GM23338 (cell line): ENCODE results near the gene IFI6. TPM values are rescaled to one million over a fixed set of nuclear protein-coding genes. Genes with fewer than 3 reads are reported as not detected.

ENCODE experiments used
- ATAC-seq: fragments of 200-7000 bp; cut with Tn5 transposase; 3 replicates; pipeline ENCODE4 v1.9.1; 2020
- DNase-seq: peaks from one replicate; pipeline ENCODE4 v3.0.0-alpha.2; 2015; ENCODE audit warnings: low spot score
- H2AFZ ChIP-seq: fragments of 200-600 bp; sonication (generic); 2 replicates; pipeline ENCODE4 v1.8.0; 2016; ENCODE audit warnings: antibody characterized with exemption, mild to moderate bottlenecking, moderate library complexity
- H3F3A ChIP-seq: fragments of 200-600 bp; sonication (generic); replicated peaks from 2 replicates; pipeline ENCODE4 v1.8.0; 2017; ENCODE audit warnings: antibody characterized with exemption, mixed run types, low read depth
- H3K27ac ChIP-seq: fragments of 200-600 bp; sonication (generic); 2 replicates; pipeline ENCODE4 v1.6.1; 2016; ENCODE audit warnings: low read depth
- H3K27me3 ChIP-seq: fragments of 200-600 bp; sonication (generic); 2 replicates; pipeline ENCODE4 v1.8.0; 2016; ENCODE audit warnings: mild to moderate bottlenecking, mixed run types, moderate library complexity; ENCODE audit not compliant: insufficient read depth
- H3K36me3 ChIP-seq: fragments of 200-600 bp; sonication (generic); 2 replicates; pipeline ENCODE4 v1.8.0; 2016; ENCODE audit warnings: mild to moderate bottlenecking; ENCODE audit not compliant: insufficient read depth
- H3K4me1 ChIP-seq: fragments of 200-600 bp; sonication (generic); 2 replicates; pipeline ENCODE4 v1.8.0; 2016; ENCODE audit warnings: mild to moderate bottlenecking, moderate library complexity; ENCODE audit not compliant: insufficient read depth
- H3K4me2 ChIP-seq: fragments of 200-600 bp; sonication (generic); 2 replicates; pipeline ENCODE4 v1.7.1; 2017; ENCODE audit warnings: mixed run types
- H3K4me3 ChIP-seq: fragments of 200-600 bp; sonication (generic); 2 replicates; pipeline ENCODE4 v1.6.1; 2016; ENCODE audit warnings: mixed run types
- H3K79me2 ChIP-seq: fragments of 200-600 bp; sonication (generic); replicated peaks from 2 replicates; pipeline ENCODE4 v1.8.0; 2017; ENCODE audit warnings: mild to moderate bottlenecking; ENCODE audit not compliant: insufficient read depth
- H3K9me2 ChIP-seq: fragments of 200-600 bp; sonication (generic); 2 replicates; pipeline ENCODE4 v1.8.0; 2017; ENCODE audit not compliant: insufficient read depth
- H4K20me1 ChIP-seq: fragments of 200-600 bp; sonication (generic); replicated peaks from 2 replicates; pipeline ENCODE4 v1.8.0; 2017; ENCODE audit warnings: mild to moderate bottlenecking; ENCODE audit not compliant: insufficient read depth
- H3K27ac Mint-ChIP-seq: 2 replicates; pipeline ENCODE4 v1.8.0; 2020; ENCODE audit warnings: inconsistent platforms, mild to moderate bottlenecking, moderate library complexity, mixed read lengths
- H3K27me3 Mint-ChIP-seq: 3 replicates; pipeline ENCODE4 v1.8.0; 2022; ENCODE audit warnings: low read depth, mild to moderate bottlenecking, moderate library complexity, mixed read lengths, inconsistent platforms; ENCODE audit not compliant: insufficient read depth, poor library complexity
- H3K36me3 Mint-ChIP-seq: 3 replicates; pipeline ENCODE4 v1.8.0; 2021; ENCODE audit warnings: low read depth, mild to moderate bottlenecking, inconsistent platforms, moderate library complexity, mixed read lengths
- H3K4me1 Mint-ChIP-seq: 3 replicates; pipeline ENCODE4 v1.8.0; 2020; ENCODE audit warnings: mild to moderate bottlenecking, inconsistent platforms, mixed read lengths
- H3K4me3 Mint-ChIP-seq: 3 replicates; pipeline ENCODE4 v1.8.0; 2021; ENCODE audit warnings: moderate library complexity, mild to moderate bottlenecking, inconsistent platforms, mixed read lengths
- H3K9me3 Mint-ChIP-seq: 3 replicates; pipeline ENCODE4 v1.8.0; 2020; ENCODE audit warnings: moderate library complexity, mild to moderate bottlenecking, inconsistent platforms, mixed read lengths
- CREB1 ChIP-seq: fragments of 250-450 bp; sonication (Bioruptor Pico); IDR thresholded peaks from 2 replicates; pipeline ENCODE4 v1.5.0; 2020; ENCODE audit warnings: low read depth, mild to moderate bottlenecking, moderate library complexity
- EZH2 ChIP-seq: fragments of 200-600 bp; sonication (generic); IDR thresholded peaks from one replicate; pipeline ENCODE4 v1.8.0; 2017; ENCODE audit warnings: antibody characterized with exemption, mild to moderate bottlenecking, low read depth; ENCODE audit not compliant: unreplicated experiment
- EZH2phosphoT487 ChIP-seq: fragments of 200-600 bp; sonication (generic); IDR thresholded peaks from one replicate; pipeline ENCODE4 v1.8.1; 2018; ENCODE audit warnings: antibody characterized with exemption; ENCODE audit not compliant: unreplicated experiment
- JUNB ChIP-seq: IDR thresholded peaks from one replicate; pipeline ENCODE4 v1.6.1; 2016; ENCODE audit warnings: antibody characterized with exemption; ENCODE audit not compliant: unreplicated experiment
- NANOG ChIP-seq: IDR thresholded peaks from 2 replicates; pipeline ENCODE4 v1.6.1; 2016; ENCODE audit warnings: antibody characterized with exemption, borderline replicate concordance
- POLR2AphosphoS5 ChIP-seq: IDR thresholded peaks from 2 replicates; pipeline ENCODE4 v1.6.1; 2016; ENCODE audit warnings: antibody characterized with exemption, low read depth
- STAT1 ChIP-seq: IDR thresholded peaks from one replicate; pipeline ENCODE4 v1.6.1; 2016; ENCODE audit warnings: antibody characterized with exemption; ENCODE audit not compliant: unreplicated experiment
- ZNF114 ChIP-seq: fragments of 250-450 bp; sonication (Bioruptor Pico); IDR thresholded peaks from 2 replicates; pipeline ENCODE4 v1.5.0; 2020; ENCODE audit warnings: mild to moderate bottlenecking, moderate library complexity
- ZNF331 ChIP-seq: fragments of 250-450 bp; sonication (Bioruptor Pico); IDR thresholded peaks from 2 replicates; pipeline ENCODE4 v1.5.0; 2020; ENCODE audit warnings: low read depth, mild to moderate bottlenecking, moderate library complexity
- polyA plus RNA-seq: library from polyadenylated mRNA; unstranded; fragments of >200 nt; fragmentation: Nextera tagmentation; extraction: Ambion mirVana; gene quantifications from 2 replicates; pipeline ENCODE4 v1.2.1, GENCODE V29; 2016
- total RNA-seq: library from RNA; depleted of rRNA; stranded (reverse); fragments of >200 nt; shearing (Covaris generic); gene quantifications from 2 replicates; pipeline ENCODE4 v1.2.3, GENCODE V29; 2014
- TF ChIP-seq, protein P1 (sequence below), 2 experiments: fragments of 200-600 bp in 1 of 2; sonication (generic) in 1 of 2; conservative IDR thresholded peaks; 2 replicates each; pipeline versions ENCODE4 v1.5.1 to v1.6.1; 2016 to 2017; ENCODE audit warnings: antibody characterized with exemption in 2 of 2, low read depth in 2 of 2, mild to moderate bottlenecking in 2 of 2, moderate library complexity in 1 of 2
- TF ChIP-seq, protein P2 (sequence below): IDR thresholded peaks from 2 replicates; pipeline ENCODE4 v1.6.1; 2016; ENCODE audit warnings: antibody characterized with exemption
- TF ChIP-seq, protein P3 (sequence below): fragments of 250-450 bp; sonication (Bioruptor Pico); IDR thresholded peaks from 2 replicates; pipeline ENCODE4 v1.5.0; 2020; ENCODE audit warnings: mild to moderate bottlenecking, moderate library complexity

Gene IFI6
- total and polyA plus RNA-seq, 2 experiments from 2014 or later, result 6.3 to 16.0 TPM

DNA sequence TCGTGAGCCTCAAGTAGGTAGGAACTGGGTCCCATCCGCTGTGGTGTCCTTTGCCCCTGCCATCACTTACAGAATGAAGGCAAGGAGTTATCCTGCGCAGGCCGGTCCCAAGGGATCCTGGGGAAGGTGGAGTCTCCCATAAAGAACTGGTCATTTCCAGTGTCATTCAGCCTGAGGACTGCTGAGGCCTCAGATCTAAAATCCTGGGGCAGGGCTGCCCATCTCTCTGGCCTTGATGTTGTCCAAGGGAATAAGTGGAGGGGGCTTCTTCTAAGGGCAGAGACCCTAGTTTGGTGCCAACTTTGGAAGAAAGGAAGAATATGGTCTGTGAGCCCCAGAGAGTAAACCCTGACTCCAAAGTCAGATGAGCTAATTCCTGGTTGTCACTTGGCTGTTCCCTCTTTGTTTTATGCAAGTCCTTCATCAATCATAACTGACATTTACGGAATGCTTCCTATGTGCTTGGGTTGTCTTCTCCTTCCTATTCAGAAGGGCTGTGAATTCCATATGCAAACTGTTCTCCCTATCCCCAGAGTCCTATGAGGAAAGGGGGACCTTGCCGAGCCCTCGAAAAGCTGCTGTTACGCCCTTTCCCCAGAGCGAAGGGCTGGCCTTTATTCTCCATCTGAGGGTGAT is 6.9 kb downstream of the IFI6 start:
- Mint-ChIP-seq H3K9me3 (no peaks in the 10 kb centered on the region), H3K4me3 (no peak overlapping the region), H3K4me1 (peaks cover 21% of the 10 kb centered on the region), H3K27ac (no peak overlapping the region), H3K27me3 (peaks cover 12% of the 10 kb centered on the region), H3K36me3 (no peaks in the 10 kb centered on the region)
- TF ChIP-seq STAT1, result no peak
- no peak for TF ChIP-seq JUNB
- TF ChIP-seq CREB1 (CRISPR knock-in tag), result no peak
- TF ChIP-seq, protein P1, sequence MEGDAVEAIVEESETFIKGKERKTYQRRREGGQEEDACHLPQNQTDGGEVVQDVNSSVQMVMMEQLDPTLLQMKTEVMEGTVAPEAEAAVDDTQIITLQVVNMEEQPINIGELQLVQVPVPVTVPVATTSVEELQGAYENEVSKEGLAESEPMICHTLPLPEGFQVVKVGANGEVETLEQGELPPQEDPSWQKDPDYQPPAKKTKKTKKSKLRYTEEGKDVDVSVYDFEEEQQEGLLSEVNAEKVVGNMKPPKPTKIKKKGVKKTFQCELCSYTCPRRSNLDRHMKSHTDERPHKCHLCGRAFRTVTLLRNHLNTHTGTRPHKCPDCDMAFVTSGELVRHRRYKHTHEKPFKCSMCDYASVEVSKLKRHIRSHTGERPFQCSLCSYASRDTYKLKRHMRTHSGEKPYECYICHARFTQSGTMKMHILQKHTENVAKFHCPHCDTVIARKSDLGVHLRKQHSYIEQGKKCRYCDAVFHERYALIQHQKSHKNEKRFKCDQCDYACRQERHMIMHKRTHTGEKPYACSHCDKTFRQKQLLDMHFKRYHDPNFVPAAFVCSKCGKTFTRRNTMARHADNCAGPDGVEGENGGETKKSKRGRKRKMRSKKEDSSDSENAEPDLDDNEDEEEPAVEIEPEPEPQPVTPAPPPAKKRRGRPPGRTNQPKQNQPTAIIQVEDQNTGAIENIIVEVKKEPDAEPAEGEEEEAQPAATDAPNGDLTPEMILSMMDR (conservative IDR thresholded peaks at IDR 0.05; ENCODE audit: low read depth in 2 of 2), result no peak
- TF ChIP-seq NANOG, result no peak
- TF ChIP-seq, protein P2, sequence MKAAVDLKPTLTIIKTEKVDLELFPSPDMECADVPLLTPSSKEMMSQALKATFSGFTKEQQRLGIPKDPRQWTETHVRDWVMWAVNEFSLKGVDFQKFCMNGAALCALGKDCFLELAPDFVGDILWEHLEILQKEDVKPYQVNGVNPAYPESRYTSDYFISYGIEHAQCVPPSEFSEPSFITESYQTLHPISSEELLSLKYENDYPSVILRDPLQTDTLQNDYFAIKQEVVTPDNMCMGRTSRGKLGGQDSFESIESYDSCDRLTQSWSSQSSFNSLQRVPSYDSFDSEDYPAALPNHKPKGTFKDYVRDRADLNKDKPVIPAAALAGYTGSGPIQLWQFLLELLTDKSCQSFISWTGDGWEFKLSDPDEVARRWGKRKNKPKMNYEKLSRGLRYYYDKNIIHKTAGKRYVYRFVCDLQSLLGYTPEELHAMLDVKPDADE, result no peak
- no peak for TF ChIP-seq POLR2AphosphoS5
- TF ChIP-seq, protein P3, sequence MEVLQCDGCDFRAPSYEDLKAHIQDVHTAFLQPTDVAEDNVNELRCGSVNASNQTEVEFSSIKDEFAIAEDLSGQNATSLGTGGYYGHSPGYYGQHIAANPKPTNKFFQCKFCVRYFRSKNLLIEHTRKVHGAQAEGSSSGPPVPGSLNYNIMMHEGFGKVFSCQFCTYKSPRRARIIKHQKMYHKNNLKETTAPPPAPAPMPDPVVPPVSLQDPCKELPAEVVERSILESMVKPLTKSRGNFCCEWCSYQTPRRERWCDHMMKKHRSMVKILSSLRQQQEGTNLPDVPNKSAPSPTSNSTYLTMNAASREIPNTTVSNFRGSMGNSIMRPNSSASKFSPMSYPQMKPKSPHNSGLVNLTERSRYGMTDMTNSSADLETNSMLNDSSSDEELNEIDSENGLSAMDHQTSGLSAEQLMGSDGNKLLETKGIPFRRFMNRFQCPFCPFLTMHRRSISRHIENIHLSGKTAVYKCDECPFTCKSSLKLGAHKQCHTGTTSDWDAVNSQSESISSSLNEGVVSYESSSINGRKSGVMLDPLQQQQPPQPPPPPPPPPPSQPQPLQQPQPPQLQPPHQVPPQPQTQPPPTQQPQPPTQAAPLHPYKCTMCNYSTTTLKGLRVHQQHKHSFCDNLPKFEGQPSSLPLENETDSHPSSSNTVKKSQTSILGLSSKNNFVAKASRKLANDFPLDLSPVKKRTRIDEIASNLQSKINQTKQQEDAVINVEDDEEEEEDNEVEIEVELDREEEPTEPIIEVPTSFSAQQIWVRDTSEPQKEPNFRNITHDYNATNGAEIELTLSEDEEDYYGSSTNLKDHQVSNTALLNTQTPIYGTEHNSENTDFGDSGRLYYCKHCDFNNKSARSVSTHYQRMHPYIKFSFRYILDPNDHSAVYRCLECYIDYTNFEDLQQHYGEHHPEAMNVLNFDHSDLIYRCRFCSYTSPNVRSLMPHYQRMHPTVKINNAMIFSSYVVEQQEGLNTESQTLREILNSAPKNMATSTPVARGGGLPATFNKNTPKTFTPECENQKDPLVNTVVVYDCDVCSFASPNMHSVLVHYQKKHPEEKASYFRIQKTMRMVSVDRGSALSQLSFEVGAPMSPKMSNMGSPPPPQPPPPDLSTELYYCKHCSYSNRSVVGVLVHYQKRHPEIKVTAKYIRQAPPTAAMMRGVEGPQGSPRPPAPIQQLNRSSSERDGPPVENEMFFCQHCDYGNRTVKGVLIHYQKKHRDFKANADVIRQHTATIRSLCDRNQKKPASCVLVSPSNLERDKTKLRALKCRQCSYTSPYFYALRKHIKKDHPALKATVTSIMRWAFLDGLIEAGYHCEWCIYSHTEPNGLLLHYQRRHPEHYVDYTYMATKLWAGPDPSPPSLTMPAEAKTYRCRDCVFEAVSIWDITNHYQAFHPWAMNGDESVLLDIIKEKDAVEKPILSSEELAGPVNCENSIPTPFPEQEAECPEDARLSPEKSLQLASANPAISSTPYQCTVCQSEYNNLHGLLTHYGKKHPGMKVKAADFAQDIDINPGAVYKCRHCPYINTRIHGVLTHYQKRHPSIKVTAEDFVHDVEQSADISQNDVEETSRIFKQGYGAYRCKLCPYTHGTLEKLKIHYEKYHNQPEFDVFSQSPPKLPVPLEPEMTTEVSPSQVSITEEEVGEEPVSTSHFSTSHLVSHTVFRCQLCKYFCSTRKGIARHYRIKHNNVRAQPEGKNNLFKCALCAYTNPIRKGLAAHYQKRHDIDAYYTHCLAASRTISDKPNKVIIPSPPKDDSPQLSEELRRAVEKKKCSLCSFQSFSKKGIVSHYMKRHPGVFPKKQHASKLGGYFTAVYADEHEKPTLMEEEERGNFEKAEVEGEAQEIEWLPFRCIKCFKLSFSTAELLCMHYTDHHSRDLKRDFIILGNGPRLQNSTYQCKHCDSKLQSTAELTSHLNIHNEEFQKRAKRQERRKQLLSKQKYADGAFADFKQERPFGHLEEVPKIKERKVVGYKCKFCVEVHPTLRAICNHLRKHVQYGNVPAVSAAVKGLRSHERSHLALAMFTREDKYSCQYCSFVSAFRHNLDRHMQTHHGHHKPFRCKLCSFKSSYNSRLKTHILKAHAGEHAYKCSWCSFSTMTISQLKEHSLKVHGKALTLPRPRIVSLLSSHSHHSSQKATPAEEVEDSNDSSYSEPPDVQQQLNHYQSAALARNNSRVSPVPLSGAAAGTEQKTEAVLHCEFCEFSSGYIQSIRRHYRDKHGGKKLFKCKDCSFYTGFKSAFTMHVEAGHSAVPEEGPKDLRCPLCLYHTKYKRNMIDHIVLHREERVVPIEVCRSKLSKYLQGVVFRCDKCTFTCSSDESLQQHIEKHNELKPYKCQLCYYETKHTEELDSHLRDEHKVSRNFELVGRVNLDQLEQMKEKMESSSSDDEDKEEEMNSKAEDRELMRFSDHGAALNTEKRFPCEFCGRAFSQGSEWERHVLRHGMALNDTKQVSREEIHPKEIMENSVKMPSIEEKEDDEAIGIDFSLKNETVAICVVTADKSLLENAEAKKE (CRISPR knock-in tag), result no peak
- no peak for TF ChIP-seq ZNF331 (CRISPR knock-in tag)
- TF ChIP-seq EZH2, result no peak
- no peak for TF ChIP-seq EZH2phosphoT487
- no peak for TF ChIP-seq ZNF114 (CRISPR knock-in tag)
- H3K9me2 ChIP-seq, result no peaks in the 10 kb centered on the region
- no peak overlapping the region for H3K4me2 ChIP-seq
- H3K27ac ChIP-seq, result no peak overlapping the region
- H3K36me3 ChIP-seq, result no peaks in the 10 kb centered on the region
- no peaks in the 10 kb centered on the region for H4K20me1 ChIP-seq
- 0 out of 2 replicates have a peak, but pooled peaks cover 6% of the 10 kb centered on the region for H3F3A ChIP-seq
- H3K79me2 ChIP-seq, result no peaks in the 10 kb centered on the region
- DNase-seq (no peak), ATAC-seq (no peak)
- H2AFZ ChIP-seq, result no peak overlapping the region
- no peak overlapping the region for H3K4me3 ChIP-seq
- peaks cover 9% of the 10 kb centered on the region for H3K27me3 ChIP-seq
- peaks cover 7% of the 10 kb centered on the region; the same call in 1 of the 2 replicates for H3K4me1 ChIP-seq
